Activated naive CD4-positive, alpha-beta T cell treated with Interleukin-2 at 50 U/mL for 16 hours (primary cell): ENCODE measurements around the gene YDJC.
"Not testable (repeated sequence)": the region's sequence is repeated elsewhere in the genome, so short reads cannot be mapped to it uniquely, and the experiment has no call there.

Experiments
- DNase-seq: peaks from one replicate; pipeline ENCODE4 v3.0.0-alpha.2; 2020

Gene YDJC

DNA sequence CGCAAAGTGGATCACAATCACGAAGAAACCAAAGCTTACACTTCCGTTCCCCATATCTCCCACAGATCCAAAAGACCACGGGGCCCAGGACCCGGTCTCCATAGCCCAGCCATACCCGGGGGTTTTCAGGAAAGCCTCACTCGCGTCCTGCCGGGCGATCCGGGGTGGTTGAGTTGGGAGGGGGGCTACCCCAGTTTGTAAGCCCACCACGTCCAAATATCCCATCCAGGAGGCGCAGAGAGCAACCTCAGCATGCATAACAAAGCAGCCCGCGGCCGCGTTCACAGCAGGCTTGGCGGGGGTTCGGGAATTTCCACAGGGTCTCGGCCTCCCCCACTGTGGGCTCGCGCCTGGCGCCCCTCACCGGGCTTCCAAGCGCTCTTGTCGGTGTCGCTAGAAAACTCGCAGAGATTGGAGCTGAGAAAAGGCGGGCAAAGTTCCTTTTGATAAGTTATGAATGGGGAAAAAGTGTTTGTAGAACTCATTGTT lies 21.7 kb upstream of the YDJC start:
- DNase-seq, result no peak

DNA sequence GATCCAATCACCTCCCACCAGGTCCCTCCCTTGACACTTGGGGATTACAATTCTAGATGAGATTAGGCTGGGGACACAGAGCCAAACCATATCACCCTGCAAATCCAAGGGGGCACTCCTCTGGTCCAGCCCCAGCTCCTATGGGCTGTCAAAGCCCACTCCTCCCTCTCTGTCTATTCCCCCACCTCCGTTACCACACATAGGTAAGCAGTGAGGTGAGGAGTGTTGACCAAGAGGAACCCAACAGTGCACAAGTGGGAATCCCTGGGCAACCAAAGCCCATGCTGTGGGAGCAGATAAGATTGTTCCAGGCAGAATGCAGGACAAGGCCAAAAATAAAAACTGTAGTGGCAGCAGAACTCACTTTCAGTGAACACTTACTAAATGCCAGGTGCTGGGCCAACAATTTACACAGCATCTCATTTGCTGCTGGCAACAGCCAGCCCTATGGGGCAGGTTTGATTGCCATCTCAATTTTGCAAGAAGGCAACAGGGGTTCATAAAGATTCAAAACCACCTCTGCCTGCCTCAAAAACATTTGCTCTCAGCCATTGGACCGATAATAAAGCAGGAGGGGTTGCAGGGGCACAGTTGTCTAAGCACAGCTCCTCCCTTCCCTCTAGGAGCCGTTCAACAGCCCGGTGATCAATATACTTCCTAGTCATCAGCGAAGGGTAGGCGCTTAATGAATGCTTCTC lies 21.1 kb upstream of the YDJC start:
- DNase-seq, result no peak

DNA sequence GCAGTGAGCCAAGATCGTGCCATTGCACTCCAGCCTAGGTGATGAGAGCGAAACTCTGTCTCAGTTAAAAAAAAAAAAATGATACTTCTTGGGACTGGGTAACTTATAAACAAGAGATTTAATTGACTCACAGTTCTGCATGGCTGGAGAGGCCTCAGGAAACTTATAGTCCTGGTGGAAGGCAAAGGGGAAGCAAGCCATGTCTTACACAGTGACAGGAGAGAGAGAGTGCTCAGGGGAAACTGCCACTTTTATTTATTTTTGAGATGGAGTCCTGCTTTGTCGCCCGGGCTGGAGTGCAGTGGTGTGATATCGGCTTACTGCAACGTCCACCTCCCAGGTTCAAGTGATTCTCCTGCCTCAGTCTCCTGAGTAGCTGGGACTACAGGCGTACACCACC lies 20.5 kb upstream of the YDJC start:
- DNase-seq, result no peak

- DNase-seq, result peak; percentile 80
Observed at GRCh38 chr22:21646608-21647590, 17.1 kb upstream of the YDJC start.

- not testable (repeated sequence) for DNase-seq
Observed at GRCh38 chr22:21645513-21645912, 15.7 kb upstream of the YDJC start.

DNA sequence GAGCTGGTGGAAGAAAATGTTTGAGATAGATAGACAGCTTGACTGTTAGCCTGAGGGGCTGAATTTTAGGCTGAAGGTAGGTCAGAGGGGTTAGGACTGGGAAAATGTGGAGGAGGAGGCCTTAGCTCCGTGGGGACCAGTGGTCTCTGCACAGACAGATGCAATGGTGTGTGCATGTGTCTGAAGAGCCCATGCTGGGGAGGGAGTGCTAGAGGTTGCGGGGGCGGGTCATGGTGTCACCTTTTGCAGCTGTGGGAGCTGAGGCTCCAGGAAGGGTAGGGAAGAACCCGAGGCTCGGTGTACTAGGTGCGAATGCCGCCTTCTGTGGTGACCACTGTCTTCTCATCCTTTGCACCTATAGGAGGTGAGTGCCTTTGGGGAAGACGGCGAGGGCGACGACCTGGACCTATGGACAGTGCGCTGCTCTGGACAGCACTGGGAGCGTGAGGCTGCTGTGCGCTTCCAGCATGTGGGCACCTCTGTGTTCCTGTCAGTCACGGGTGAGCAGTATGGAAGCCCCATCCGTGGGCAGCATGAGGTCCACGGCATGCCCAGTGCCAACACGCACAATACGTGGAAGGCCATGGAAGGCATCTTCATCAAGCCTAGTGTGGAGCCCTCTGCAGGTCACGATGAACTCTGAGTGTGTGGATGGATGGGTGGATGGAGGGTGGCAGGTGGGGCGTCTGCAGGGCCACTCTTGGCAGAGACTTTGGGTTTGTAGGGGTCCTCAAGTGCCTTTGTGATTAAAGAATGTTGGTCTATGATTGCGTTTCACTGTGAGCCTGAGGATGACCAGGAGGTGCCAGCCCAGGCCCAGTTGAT lies 13.9 kb upstream of the YDJC start:
- peak; percentile 17 for DNase-seq

- DNase-seq, result peak; percentile 69
Observed at GRCh38 chr22:21642584-21643448, 13.0 kb upstream of the YDJC start.

GRCh38 chr22:21641789-21642583 lies 12.2 kb upstream of the YDJC start, which contains the start of gene SDF2L1:
SDF2L1 (plus strand) TSS chr22:21642302; CDS start chr22:21642337, 35 bp downstream.
- DNase-seq, result peak; percentile 98

- no peak for DNase-seq
Observed at GRCh38 chr22:21641417-21641788, 11.6 kb upstream of the YDJC start.

- no peak for DNase-seq
Observed at GRCh38 chr22:21640810-21641209, 11.0 kb upstream of the YDJC start.

GRCh38 chr22:21639359-21639758 lies 9.5 kb upstream of the YDJC start:
- DNase-seq, result no peak

- not testable (repeated sequence) for DNase-seq
Observed at GRCh38 chr22:21637450-21637849, 7.6 kb upstream of the YDJC start.

GRCh38 chr22:21636629-21637218 lies 6.9 kb upstream of the YDJC start:
- no peak for DNase-seq

DNA sequence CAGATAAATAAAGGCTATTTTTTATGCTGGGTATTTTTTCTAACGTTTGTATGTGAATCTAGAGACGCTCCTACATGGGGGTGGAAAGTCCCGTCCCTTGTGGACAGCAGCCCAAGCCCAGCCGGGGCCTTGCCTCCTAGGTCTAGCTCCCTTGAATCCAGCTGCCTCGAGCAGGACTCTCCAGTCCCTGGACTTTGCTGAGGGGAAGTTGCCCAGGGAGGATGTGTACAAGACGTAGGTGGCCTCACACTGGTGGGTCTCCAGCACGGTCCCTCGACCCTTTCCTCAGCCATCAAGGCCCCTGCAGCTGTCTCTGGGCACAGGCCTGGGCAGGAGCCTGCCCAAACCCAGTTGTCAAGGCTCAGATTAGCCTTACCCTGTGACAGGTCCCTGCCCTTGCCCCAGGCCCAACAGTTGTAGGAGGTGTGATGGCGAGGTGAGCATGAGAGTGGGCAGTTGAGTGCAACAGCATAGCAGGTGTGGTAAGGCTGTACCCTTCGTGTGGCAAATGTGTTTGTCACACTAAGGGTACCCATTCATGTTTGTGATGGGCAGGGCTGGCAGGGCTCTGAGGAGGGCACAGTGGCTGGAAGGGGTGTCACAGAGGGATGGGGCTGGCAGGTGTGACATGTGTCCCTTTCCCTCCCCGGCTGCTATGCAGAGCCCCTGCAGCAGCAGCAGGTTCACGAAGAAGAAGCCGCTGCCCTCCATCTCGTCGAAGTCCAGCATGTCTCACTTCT lies 6.1 kb upstream of the YDJC start:
- DNase-seq, result no peak

DNA sequence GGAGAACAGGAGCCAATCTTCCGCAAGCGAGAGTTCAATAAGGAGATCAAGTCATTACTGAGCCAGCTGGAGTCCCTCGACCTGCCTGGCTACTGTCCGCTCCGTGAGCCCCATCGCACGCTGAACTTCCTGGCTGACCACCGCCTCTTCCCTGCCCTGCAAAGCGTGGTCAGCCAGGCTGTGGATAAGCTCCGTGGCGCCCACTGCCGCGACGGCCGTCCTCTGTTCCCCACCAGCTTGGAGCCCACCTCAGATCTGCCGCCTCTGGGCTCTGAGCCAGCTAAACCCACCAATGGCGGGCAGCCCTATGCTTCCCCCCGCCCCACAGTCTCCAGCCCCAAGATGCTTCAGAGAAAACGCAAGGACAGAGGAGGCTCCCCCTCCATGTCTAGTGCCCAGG lies 5.0 kb upstream of the YDJC start:
- no peak for DNase-seq

- no peak for DNase-seq
Observed at GRCh38 chr22:21634081-21634480, 4.3 kb upstream of the YDJC start.

GRCh38 chr22:21633481-21633880 lies 3.7 kb upstream of the YDJC start:
- no peak for DNase-seq

DNA sequence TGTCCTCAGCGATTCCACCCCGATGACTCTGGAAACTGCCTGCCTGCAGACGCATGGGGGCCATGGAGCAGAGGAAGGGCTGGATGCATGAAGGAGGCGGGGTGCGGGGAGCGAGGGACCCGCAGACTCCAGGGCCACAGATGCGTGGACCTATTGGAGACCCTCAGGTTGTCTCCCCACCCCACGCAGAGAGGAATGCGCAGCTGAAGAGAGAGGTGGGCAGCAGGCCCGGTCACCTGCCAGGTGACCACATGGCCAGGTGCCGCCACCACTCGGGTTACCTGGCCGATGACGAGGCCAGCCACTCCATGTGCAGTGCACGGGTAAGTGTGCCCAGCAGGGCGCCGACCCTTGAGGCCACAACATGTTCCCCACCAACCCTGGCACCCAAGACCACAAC lies 3.1 kb upstream of the YDJC start:
- no peak for DNase-seq

GRCh38 chr22:21632237-21632895 lies 2.5 kb upstream of the YDJC start, which contains the start of gene CCDC116:
CCDC116 (plus strand) TSS chr22:21632760; CDS start chr22:21633182, 422 bp downstream.
- peak; percentile 71 for DNase-seq
